Stimulated activated CD4-positive, alpha-beta T cell treated with anti-CD3 and anti-CD28 coated beads, Interleukin-15, amount 100 ng/mL, for 48 hours (primary cell): ENCODE measurements around the gene LRRC1.

ENCODE experiments used
- DNase-seq, 2 donors: peaks; one replicate each; pipeline ENCODE4 v3.0.0-alpha.2; 2020; ENCODE audit warnings: low read depth in 2 of 2

Gene LRRC1

DNA sequence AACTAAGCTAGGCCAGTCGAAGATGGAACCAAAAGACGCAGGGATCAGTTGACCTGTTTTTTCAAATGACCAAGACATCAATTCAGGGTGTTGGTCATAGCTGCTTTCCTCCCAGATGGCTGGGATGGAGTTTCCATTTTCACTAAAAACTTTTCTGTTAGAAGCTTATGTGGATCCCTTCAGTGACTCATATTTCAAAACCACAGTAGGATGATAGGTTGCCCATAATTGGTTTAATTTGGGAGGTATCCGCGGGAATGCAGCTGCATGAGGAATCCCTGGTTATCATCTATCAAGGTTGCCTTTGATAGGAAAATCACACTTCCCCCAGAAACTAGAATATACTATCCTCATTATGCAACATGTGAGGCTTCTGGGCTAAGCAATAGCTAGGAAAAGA lies 165.5 kb downstream of the LRRC1 start:
- DNase-seq = no peak

DNA sequence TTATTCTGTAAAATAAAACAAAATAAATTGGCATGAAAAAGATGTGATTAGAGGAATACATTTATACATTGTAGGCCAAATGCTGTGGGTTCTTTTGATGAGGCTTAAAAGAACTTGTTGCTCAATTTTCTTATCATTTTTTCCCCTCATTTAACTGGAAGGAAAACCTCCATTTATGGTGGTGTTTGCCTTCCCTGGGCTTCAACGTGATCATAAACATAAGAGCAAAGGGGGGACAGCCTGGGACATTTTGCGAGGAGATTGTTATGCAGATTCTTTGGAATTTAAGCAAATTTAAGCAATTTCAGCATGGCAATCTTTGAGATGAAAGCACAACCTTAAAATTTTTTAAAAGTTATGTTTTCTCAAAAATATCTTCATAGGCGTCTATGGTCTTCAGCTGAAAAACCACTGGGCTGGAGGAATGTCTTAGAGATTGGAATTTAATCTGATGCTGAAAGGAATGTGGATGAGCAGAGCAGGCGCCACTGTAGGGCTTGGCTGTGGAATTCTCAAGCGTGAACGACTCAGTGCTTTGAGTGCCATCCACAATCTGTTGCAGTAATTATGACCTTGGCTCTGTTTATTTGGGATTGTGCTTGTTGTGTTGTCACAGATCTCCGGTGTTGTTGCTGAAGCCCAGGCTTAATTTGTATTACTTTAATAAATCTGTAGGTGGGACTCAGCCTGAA lies 167.0 kb downstream of the LRRC1 start:
- DNase-seq = no peak

DNA sequence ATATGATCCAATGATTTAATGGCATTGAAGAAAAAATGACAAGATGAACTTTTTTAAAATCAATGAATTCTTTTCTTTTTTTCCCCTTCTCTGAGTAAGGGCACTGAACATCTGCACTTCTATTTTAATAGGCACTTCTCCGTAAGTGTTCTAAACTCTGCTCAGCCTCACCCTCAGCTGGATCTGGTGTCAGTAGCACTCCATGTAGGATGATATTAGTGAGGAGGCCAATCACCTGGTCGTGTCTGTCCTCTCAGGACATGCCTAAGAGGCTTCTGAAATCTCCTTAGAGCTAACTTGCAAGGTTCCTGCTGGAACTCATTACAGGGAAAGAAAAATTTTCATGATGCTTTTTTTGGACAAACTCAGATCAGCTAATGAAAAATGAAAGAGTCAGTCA lies 167.8 kb downstream of the LRRC1 start:
- DNase-seq = no peak

DNA sequence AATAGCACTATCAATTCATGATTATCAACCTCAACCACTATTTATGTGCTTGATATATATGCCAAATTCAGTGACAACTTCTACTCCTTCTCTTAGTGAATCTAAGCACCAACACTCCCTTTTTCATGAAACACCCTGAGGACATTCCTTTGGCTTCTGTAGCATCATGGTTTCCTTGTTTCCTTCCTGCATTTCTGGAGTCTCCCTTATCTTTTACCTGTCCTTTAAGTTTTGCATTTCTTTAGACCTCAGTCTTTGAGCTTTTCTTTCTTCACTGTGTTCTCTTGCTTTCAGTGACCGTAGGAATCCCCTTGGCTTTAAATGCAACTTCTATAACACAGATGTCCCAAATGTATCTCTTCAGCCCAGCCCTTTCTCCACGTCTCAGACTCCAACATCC lies 172.6 kb downstream of the LRRC1 start:
- DNase-seq = no peak
